Measurements from ENCODE around the gene NKAIN1.
"Not testable (repeated sequence)": the region's sequence is repeated elsewhere in the genome, so short reads cannot be mapped to it uniquely, and the experiment has no call there.

The NKAIN1 gene
- long read RNA-seq, donor 1, partial matches to known transcripts, result 0 of 2 reads
- long read RNA-seq, donor 1, other reads (novel, unspliced or antisense), result 0 of 2 reads
- long read RNA-seq, donor 2, result 0 reads
- long read RNA-seq, donor 3, result 0 reads
- long read RNA-seq, donor 4, result 0 reads
- long read RNA-seq, donor 5, partial matches to known transcripts, result 0 of 3 reads
- long read RNA-seq, donor 5, other reads (novel, unspliced or antisense), result 0 of 3 reads
- long read RNA-seq, donor 6, partial matches to known transcripts, result 0 of 1 reads
- long read RNA-seq, donor 6, other reads (novel, unspliced or antisense), result 0 of 1 reads
- long read RNA-seq, donor 7, partial matches to known transcripts, result 0 of 2 reads
- long read RNA-seq, donor 7, other reads (novel, unspliced or antisense), result 0 of 2 reads
- long read RNA-seq, donor 8, partial matches to known transcripts, result 0 of 1 reads
- long read RNA-seq, donor 8, other reads (novel, unspliced or antisense), result 0 of 1 reads

- peak; percentile 41 for DNase-seq
Observed at GRCh38 chr1:31239653-31240241, at the start of gene NKAIN1. NKAIN1 (minus strand) TSS chr1:31239887; CDS start chr1:31239547, 340 bp downstream.

DNA sequence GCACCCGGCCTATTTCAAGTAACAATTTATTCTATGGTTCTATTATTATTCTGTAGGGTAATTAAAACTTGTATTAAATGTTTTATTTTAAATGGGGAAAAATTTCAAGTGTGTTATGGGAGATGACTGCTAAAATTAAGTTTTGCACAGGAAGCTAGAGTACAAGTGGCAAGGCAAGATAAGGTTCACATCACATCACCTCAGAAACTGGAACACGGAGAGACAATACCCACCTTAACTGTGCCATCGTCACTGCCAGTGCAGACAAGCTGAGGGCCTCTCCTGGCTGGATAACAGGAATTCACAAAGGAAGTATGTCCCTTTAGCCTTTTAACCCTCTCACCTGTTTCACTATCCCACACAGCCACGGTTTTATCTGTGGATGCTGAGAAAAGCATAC lies 49.3 kb upstream of the NKAIN1 start:
- no peak for DNase-seq

- DNase-seq, result not testable (repeated sequence)
Observed at GRCh38 chr1:31287791-31288190, 48.1 kb upstream of the NKAIN1 start.

- DNase-seq, result not testable (repeated sequence)
Observed at GRCh38 chr1:31282426-31282825, 42.7 kb upstream of the NKAIN1 start.

DNA sequence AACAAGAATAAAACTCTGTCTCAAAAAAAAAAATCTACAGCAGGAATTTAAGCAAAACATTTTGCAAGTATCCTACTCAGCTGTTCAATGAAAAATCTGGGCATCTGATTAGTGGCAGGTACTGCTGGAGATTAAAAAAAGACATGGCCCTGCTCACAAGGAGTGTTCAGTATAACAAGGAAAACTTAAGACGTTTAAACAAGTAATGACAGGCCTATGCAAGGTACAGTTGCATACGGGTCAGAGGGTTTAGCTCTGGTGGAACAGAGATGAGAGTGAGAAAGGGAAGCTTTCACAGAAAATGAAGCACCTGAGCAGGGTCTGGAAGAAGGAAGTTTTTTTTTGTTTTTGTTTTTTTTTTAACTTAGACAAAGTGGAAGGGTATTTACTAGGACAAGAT lies 33.9 kb upstream of the NKAIN1 start:
- no peak for DNase-seq

DNA sequence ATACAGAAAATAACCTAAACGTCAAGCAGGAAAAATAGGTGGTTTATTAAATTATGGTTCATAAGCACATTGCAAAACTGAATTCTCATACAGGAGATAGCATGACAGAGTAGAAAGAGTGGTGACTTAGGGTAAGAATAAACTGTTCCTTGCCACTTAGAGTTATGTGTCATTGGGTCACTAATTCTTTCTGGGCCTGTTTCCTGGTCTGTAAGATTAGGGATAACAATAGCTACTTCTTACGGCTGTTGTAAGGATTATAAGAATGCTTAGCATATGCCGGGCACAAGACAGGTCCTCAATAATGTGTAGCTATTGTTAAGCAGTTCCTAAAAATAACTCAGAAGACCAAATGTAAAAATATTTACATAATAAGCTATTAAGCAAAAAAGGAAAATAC lies 32.7 kb upstream of the NKAIN1 start:
- DNase-seq, result no peak

DNA sequence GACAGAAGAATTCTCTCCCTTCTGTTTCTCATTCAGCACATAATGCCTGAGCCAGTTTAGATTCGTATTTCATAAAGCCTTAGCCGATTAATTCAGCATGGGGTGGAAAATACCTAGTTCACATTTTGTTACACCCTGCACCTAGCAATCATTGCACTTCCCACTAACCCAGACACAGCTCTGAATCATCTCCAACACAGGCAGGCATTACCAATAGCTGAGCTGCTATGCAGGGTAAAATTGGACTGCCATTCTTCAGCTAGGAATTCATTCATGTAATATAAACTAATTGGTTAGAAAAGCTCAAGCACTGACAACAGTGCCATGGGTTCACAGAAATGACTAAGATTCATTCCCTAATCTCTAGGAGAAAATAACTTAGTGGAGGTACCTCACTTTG lies 26.9 kb upstream of the NKAIN1 start:
- DNase-seq, result no peak

DNA sequence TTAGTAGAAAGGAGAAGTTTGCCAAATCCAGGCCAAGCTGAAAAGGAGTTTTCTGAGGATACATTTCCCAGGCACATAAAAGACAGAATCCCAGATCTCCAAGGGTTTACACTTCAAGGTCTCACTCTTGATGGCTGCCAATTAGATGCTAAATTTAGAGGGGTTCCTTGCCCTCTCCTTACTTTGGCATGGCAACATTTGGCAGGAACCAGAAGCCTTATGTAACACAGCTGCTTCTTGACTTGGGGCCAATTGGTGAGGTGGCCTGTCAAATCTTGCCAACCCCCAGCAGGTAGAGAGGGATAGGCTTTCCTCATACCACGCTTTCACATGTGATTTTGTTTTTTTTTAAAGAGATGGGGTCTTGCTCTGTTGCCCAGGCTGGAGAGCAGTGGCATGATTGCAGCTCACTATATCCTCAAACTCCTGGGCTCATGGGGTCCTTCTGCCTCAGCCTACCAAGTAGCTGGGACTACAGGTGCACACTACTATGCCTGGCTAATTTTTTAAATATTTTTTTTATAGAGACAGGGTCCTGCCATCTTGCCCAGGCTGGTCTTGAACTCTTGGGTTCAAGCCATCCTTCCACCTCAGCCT lies 25.2 kb upstream of the NKAIN1 start:
- DNase-seq, result no peak

- no peak for DNase-seq
Observed at GRCh38 chr1:31263408-31263807, 23.7 kb upstream of the NKAIN1 start.

GRCh38 chr1:31262393-31262792 lies 22.7 kb upstream of the NKAIN1 start:
- DNase-seq, result not testable (repeated sequence)

DNA sequence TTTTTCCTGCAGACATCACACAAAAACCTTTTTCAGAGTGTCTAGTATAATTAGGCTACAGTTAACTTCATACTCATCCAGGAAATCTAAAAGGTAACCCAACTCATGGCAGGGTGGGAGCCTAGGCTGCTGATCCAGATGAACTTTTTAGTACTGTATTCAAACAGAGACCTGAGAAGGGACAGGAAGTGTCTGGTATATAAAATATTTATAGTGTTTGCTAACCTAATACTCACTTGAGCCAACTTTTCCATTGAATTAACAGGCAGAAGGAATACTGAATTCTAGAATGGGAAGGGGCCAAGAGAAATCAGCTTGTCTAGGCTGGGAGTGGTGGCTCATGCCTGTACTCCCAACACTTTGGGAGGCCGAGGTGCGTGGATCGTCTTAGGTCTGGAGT lies 22.2 kb upstream of the NKAIN1 start:
- no peak for DNase-seq

- no peak for DNase-seq
Observed at GRCh38 chr1:31259746-31260145, 20.1 kb upstream of the NKAIN1 start.

DNA sequence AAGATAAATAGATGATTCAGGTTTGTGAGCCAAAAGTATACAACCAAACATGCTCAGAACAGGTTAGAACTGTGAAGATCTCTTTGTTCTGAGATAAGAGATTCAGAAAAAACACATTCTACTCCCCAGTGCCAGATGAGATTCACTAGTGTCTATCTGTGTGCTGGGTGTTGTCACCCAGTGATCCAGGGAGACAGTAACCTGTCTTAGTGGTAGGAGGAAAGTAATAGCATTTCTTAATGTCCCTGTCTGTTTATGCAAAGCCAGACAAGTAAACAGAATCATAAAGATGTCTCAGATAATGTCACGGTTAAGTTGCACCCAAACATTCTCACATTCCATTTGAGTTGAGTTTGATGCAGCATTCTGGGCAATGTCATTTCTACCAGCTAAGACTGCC lies 18.9 kb upstream of the NKAIN1 start:
- DNase-seq, result no peak

DNA sequence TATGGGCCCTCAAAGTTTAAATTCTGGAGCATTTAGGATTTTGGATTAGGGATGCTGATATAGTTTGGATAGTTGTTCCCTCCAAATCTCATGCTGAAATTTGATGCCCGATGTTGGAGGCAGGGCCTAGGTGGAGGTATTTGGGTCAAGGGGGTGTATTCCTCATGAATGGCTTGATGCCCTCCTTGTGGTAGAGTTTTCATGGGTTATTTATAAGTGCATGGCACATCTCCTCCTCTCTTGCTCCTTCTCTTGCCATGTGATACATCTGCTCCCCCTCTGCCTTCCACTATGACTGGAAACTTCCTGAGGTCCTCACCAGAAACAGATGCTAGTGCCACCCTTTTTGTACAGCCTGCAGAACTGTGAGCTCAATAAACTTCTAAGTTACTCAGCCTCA lies 17.5 kb upstream of the NKAIN1 start:
- no peak for DNase-seq

GRCh38 chr1:31249854-31250253 lies 10.2 kb upstream of the NKAIN1 start:
- DNase-seq, result no peak

DNA sequence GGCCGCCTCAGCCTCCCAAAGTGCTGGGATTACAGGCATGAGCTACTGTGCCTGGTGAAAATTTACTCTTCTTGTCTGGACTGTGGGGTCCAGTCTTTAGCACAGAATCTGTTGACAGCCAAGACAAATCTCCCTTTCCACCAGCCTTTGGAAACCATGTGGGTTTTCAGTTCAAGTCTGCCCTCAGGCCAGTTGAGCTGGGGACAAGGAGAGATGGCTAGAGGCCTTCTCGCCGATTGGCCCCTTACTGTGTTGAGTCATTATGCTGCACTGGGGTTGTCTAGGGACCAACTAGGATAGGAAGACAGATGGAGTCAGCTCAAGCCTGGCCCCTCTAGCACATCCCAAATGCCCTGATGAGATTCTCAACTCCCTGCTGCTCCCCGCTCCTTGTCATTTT lies 8.6 kb upstream of the NKAIN1 start:
- no peak for DNase-seq

- no peak for DNase-seq
Observed at GRCh38 chr1:31244326-31244725, 4.6 kb upstream of the NKAIN1 start.

GRCh38 chr1:31243501-31244286 lies 4.0 kb upstream of the NKAIN1 start:
- DNase-seq, result no peak

- DNase-seq, result no peak
Observed at GRCh38 chr1:31241321-31241720, 1.6 kb upstream of the NKAIN1 start.

GRCh38 chr1:31238986-31239613 lies 587 bp downstream of the NKAIN1 start:
- DNase-seq, result peak; percentile 69

DNA sequence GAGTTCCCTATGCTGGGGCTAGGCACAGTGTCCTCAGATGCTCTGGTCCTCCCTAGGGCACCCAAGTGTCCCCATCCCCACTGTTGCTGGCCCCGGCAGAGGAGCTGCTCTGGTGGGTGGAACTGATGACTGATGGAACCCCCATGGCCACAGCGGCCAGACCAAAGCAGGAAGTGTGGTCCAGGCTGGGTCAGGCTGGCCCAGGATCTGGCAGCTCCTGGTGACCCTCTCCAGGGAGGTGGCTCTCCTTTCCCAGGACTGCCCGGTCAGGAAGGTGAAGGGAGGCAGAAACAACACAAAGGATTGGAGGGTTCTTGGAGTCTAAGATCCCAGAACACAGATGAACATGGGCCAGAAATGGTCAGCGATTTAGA lies 1.1 kb downstream of the NKAIN1 start:
- no peak for DNase-seq

DNA sequence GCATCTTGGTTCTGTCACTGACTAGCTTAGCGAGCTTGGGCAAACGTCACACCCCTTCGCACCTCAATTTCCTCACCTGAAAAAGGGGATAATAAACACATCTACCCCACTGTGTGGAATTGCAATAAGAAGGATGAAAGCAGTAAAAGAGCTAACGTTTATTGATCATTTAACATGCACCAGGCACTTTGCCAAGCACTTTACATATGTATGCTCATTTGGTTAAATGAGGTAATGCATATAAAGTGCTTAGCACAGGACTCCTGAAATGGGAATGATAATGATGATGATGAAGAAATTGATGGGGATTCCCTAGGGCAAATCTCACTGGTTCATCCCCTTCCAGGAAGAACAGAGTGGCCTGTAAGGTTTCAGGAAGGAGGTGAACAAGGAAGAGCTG lies 4.8 kb downstream of the NKAIN1 start:
- DNase-seq, result no peak
